ENCODE data around the gene SMPDL3A. TPM values are rescaled to one million over a fixed set of nuclear protein-coding genes. Genes with fewer than 3 reads are reported as not detected.

Gene SMPDL3A
- total RNA-seq, 1 experiment from 2014 or later: 10.3 TPM

GRCh38 chr6:122829456-122829855 lies 40.4 kb downstream of the SMPDL3A start:
- Histone ChIP-seq H3K27ac (ENCODE audit: low read depth, low read length, poor library complexity, severe bottlenecking) (no peak overlapping the region), H3K4me1 (ENCODE audit: insufficient read depth, low read length, poor library complexity, severe bottlenecking) (no peaks in the 10 kb centered on the region), H3K36me3 (ENCODE audit: insufficient read depth, low read length, poor library complexity, severe bottlenecking) (no peaks in the 10 kb centered on the region), H3K4me3 (ENCODE audit: low read depth, low read length, poor library complexity, severe bottlenecking) (no peak overlapping the region), H3K9me3 (ENCODE audit: low read depth, low read length, poor library complexity, severe bottlenecking) (no peaks in the 10 kb centered on the region), H3K27me3 (replicated peaks; ENCODE audit: insufficient read depth, low read depth, low read length, poor library complexity) (no peaks in the 10 kb centered on the region)
- ChIA-PET POLR2A (ENCODE audit: low non-redundant PET) (no interaction called here), CTCF (no interaction called here)
- BruUV-seq (replicated peaks): no TSS peak
- DNase-seq (ENCODE audit: low spot score): no peak
- intact Hi-C loops (cut with micrococcal nuclease; ENCODE audit: unreplicated experiment): no loop called here
- TF ChIP-seq EZH2 (IDR thresholded peaks at IDR 0.05; ENCODE audit: borderline replicate concordance, low read depth, low read length, poor library complexity, severe bottlenecking) (no peak), CTCF (conservative IDR thresholded peaks at IDR 0.05; ENCODE audit: low read depth, low read length) (no peak)

GRCh38 chr6:122831511-122831910 lies 42.5 kb downstream of the SMPDL3A start:
- H3K36me3 ChIP-seq (ENCODE audit: insufficient read depth, low read length, poor library complexity, severe bottlenecking): no peaks in the 10 kb centered on the region
- intact Hi-C loops (cut with micrococcal nuclease; ENCODE audit: unreplicated experiment): loop anchor here (10.0 kb wide), 2 partner anchors 217 to 427 kb away; partner anchors contain the start of gene PKIB
- BruUV-seq (replicated peaks): no TSS peak
- H3K9me3 ChIP-seq (ENCODE audit: low read depth, low read length, poor library complexity, severe bottlenecking): no peaks in the 10 kb centered on the region
- no peak overlapping the region for H3K27ac ChIP-seq (ENCODE audit: low read depth, low read length, poor library complexity, severe bottlenecking)
- TF ChIP-seq EZH2 (IDR thresholded peaks at IDR 0.05; ENCODE audit: borderline replicate concordance, low read depth, low read length, poor library complexity, severe bottlenecking) (no peak), CTCF (conservative IDR thresholded peaks at IDR 0.05; ENCODE audit: low read depth, low read length) (no peak)
- H3K27me3 ChIP-seq (replicated peaks; ENCODE audit: insufficient read depth, low read depth, low read length, poor library complexity): no peaks in the 10 kb centered on the region
- H3K4me3 ChIP-seq (ENCODE audit: low read depth, low read length, poor library complexity, severe bottlenecking): no peak overlapping the region
- H3K4me1 ChIP-seq (ENCODE audit: insufficient read depth, low read length, poor library complexity, severe bottlenecking): no peaks in the 10 kb centered on the region
- no peak for DNase-seq (ENCODE audit: low spot score)
- ChIA-PET POLR2A (ENCODE audit: low non-redundant PET) (no interaction called here), CTCF (no interaction called here)

GRCh38 chr6:122832459-122832858 lies 43.4 kb downstream of the SMPDL3A start:
- peaks cover 3% of the 10 kb centered on the region for H3K4me1 ChIP-seq (ENCODE audit: insufficient read depth, low read length, poor library complexity, severe bottlenecking)
- TF ChIP-seq EZH2 (IDR thresholded peaks at IDR 0.05; ENCODE audit: borderline replicate concordance, low read depth, low read length, poor library complexity, severe bottlenecking) (no peak), CTCF (conservative IDR thresholded peaks at IDR 0.05; ENCODE audit: low read depth, low read length) (no peak)
- DNase-seq (ENCODE audit: low spot score): no peak
- H3K9me3 ChIP-seq (ENCODE audit: low read depth, low read length, poor library complexity, severe bottlenecking): no peaks in the 10 kb centered on the region
- no peaks in the 10 kb centered on the region for H3K36me3 ChIP-seq (ENCODE audit: insufficient read depth, low read length, poor library complexity, severe bottlenecking)
- H3K4me3 ChIP-seq (ENCODE audit: low read depth, low read length, poor library complexity, severe bottlenecking): no peak overlapping the region
- POLR2A ChIA-PET (ENCODE audit: low non-redundant PET): no interaction called here
- no peaks in the 10 kb centered on the region for H3K27me3 ChIP-seq (replicated peaks; ENCODE audit: insufficient read depth, low read depth, low read length, poor library complexity)
- CTCF ChIA-PET: no interaction called here
- intact Hi-C loops (cut with micrococcal nuclease; ENCODE audit: unreplicated experiment): loop anchor here (10.0 kb wide), 2 partner anchors 218 to 428 kb away; partner anchors contain the start of gene PKIB
- H3K27ac ChIP-seq (ENCODE audit: low read depth, low read length, poor library complexity, severe bottlenecking): no peak overlapping the region
- BruUV-seq (replicated peaks): no TSS peak
